Stimulated activated CD8-positive, alpha-beta memory T cell treated with anti-CD3 and anti-CD28 coated beads, Interleukin-4, amount 100 ng/mL, for 48 hours (primary cell): ENCODE results near the gene SF3B6.
A peak's percentile ranks its signal among the peaks of the same experiment; 100 is the strongest.
"Not testable (repeated sequence)": the region's sequence is repeated elsewhere in the genome, so short reads cannot be mapped to it uniquely, and the experiment has no call there.

Source experiments
- DNase-seq: peaks from one replicate; pipeline ENCODE4 v3.0.0-alpha.2; 2020

The SF3B6 gene, protein sequence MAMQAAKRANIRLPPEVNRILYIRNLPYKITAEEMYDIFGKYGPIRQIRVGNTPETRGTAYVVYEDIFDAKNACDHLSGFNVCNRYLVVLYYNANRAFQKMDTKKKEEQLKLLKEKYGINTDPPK

DNA sequence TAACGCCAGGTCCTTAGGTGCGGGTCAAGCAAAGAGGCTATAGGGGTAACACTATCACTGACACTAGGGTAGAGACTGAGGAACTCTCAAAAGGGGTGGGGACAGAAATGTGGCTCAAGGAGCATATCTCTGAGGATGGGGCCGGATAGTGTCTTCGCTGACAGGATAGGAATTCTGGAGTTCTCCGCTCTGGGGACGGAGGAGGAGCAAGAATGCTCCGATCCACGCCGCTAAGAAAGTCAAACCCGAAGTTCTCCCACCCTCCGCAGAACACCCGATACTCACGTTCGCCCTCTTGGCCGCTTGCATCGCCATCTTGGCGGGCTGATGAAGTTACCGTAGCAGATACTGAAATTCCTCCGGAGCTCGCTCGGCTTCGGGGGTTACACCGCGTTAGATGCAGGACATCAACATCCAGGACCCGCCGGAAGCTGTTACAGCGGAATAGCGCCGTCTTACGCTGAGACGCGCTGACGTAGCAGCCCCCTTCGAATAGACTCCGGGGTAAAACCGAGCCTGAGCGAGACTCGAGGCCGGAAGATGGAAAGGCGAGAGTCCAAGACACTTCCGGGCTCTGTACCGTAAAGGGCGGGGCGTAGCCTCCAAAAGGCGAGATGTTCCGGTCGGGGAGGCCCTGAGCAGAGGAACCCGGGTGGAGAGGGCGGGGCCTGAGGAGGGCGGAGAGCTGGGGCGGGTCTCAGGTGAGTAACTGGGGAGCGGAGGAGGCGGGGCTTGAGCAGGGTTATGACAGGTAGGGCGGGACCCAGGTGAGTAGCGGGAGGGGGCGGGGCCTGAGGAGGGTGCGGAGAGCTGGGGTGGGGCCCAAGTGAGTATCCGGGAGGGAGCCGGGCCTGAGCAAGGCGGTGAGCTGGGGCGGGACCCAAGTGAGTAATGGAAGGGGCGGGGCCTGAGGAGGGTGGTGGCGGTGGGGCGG lies at the start of gene SF3B6:
SF3B6 (minus strand) TSS at position 412 of the 934 bp plus-strand sequence; CDS start at position 315, 97 bp downstream.
- peak; percentile 100 for DNase-seq

DNA sequence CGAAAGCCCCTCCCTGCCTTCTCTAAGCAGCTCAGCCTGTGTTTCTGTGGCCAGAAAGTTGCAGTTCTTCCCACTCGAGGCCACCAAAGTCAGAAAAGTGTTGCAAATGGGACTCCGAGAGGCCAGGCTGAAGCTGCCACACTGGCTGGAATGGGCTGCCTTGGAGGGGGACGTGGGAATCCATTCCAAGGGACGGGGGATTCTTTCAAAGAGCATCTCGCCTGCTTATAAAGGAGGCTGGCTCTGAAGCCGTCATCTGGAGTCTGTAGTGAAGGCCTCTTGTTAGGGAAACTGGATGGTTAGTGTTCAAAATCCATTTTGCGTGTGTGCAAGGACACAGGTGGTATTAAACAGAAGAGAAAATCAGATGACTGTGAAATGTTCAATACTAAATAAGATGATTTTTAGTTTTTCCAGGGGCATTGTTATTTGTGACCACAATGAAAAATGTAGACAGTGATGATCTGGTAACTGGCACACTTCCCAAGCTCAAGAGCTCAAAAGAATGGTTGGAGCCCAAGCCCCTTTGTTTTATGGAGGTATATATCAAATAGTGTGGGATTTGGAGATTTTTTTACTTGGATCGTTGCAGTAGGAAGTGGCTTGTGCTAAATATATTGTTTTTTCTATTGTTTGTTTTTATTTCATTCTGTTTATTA lies 47.9 kb upstream of the SF3B6 start:
- no peak for DNase-seq

DNA sequence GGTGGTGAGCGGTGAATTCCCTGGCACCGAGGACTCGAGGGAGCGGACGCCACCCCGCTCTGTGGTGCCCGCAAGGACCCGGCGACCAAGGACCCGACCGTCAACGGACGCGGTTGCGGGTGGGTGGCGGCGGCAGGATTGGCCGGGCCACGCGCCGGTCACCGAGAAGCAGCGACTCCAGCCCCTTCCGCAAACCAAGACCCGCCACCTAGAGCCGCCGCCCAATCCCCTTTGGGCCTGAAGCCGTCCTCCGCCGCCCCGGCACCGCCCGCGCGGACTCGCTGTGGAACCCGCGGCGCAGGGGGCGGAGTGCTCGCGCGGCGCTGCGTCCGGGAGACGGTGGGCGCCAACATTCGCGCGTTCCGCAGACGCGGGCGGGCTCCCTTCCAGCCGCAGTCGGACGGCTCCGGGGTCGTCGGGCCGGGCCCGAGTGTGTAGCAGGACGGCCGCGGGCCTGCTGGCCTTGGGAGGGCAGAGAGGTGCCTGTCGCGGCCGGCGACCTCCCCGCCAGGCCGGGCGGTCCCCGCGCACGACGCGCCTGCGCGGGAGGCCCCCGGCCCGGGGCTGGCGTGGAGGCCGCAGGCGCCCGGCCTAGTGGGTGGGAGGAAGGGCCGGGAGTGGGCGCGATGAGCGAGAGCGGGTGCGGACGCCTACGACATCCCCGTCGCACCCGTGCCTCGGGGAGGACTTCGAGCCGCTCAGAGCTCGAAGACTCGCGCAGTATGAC lies 47.2 kb upstream of the SF3B6 start, which contains the start of the genes FAM228B and PFN4:
FAM228B (plus strand) TSS at position 275 of the 727 bp plus-strand sequence. CDS start 893 bp downstream, outside the sequence.
PFN4 (minus strand) TSS at position 140 of the 727 bp plus-strand sequence. CDS start 799 bp downstream, outside the sequence.
- peak; percentile 80 for DNase-seq

DNA sequence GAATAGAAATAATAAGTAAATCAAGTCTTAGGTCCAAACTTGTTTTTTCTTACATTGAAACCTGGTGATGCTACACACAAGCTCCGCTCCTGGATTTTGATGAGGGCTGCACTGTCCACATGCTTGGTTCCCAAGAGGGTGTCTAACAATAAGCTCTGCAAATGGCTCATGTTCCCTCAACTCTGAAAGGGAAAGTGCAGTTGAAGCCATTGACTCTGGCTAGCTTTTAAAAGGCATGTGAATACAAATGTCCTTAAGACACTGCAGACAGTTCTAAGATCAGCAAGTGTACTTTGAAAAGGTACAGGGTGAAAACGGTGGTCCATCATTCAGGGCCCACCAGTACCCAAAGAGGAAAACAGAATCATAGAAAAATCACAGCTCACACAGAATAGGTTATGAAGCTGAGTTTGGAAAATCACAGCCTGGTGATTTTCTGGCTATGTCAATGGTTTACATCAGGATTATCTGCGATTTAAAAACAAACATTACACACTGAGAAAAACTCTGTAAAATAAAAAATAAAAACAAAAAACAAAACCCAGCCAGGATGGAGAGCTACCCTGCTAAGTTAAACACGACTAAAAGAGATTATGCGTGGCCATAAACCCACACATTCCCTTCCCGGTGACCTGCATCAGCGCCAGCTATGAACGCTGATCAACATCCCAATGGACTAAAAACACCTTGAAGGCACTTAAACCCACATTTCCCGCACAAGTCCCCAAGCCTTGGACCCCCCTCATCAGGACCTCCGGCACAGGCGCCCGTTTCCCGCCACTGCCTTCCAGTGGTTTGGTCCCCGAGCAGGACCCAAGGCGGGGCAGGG lies 46.5 kb upstream of the SF3B6 start:
- DNase-seq = no peak

DNA sequence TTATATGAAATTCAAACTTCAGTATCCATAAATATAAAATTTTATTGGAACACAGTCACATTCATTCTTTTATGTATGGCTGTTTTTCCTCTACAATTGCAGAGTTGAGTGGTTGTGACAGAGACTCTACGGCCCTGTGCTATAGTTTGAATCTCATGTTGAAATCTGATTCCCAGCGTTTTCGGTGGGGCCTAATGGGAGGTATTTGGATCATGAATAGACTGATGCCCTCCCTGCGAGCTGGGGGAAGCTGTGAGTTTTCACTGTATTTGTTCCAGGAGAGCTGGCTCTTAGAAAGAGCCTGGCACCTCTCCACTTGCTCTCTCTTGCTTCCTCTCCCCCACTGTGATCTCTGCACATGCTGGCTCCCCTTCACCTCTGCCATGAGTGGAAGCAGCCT lies 45.3 kb upstream of the SF3B6 start:
- no peak for DNase-seq

DNA sequence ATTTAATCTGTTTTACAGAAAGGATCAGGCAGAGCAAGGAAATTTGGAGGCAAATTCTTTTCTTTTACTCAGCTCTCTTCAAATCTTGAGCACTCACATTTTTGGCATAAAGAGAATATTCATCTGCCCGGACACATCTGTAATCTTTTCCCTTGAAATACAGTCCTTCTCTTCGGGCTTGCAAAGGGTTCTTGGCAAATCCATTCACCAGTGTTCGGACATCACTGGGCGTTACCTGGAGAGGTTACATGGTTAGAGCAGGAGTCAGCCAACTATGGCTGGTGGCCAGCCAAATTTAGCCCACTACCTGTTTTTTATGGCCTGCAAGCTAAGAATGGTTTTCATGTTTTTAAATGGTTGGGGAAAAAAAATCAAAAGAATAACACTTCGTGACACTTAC lies 44.9 kb upstream of the SF3B6 start:
- DNase-seq = no peak

DNA sequence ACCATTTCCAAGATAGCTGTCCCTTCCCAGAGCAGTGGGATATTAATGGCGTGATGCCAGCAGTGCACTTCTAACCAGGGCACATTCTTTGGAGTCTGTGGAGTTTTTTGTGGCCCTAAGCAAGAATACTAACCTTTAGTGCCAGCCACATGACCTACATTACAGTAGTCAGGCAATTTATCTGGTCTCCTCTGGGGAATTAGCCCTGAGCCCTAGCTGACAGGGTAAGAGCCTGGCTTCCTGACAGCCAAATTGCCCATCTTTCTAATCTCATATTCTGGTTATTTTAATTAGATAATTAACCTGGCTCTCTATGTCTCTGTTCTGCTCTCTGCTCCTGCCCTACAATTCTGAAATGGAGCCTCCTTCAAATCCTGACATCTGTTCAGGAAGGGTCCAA lies 41.8 kb upstream of the SF3B6 start:
- DNase-seq = no peak

DNA sequence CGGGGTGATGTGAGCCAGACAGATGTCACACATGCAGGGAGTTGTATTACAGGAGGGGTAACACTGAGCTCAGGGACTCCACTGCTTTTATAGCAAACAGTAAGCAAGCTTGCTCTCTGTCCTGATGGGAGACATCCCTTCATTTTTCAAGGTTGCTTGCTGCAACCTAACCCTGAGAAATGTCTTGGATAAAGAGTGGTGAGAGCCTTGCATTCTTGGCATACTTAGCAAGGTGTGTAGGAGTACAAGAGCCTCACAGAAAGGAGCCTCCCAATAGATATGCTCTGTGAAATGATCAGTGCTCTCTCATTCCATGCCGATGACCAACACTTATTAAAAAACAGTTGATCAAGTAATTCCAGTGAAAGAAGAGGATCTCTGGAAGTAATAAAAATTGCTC lies 38.9 kb upstream of the SF3B6 start:
- DNase-seq = no peak

DNA sequence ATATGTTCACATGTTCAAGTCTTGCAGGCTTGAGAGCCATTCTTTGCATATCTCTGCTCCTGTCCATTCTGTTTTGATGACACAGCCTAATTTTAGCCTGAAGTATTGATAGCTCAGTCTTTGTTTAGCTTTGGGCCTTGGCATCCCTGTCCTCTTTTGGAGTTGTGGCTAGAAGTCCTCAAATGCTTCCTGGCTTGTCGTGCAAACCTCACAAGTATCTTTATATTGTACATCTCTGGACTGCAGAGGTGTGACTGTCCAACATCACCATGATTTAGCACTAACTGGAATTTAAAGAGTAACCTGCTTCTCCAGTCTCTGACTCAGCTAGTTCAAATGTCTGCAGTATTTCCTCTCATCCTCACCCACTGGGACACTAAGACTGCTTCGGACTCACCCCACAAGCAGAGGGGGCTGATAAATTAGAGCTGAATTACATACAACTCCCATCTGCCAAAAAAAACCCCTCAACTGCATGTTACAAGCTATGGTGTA lies 35.3 kb upstream of the SF3B6 start:
- DNase-seq = no peak

DNA sequence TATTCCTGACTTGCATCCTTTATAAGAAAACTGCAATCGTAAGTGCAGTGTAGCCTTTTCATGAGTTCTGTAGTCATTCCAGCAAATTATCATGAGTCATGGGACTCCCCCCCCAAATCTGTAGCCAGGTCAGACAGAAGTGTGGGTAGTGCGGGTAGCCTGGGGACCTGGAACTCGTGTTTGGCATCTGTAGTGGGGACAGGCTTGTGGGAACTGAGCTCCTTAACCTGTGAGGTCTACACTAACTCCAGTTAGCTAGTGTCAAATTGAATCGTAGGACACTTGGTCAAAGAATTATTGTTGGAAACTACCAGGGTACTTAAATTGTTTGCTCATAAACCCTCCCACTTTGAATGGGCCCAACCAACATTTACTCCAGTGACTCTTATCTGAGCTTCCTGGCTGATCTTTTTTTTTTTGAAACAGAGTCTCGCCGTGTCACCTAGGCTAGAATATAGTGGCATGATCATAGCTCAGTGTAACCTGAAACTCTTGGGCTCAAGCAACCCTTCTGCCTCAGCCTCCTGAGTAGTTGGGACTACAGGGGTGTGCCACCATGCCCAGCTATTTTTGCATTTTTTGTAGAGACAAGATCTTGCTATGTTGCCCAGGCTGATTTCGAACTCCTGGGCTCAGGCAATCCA lies 34.7 kb upstream of the SF3B6 start:
- DNase-seq = no peak

DNA sequence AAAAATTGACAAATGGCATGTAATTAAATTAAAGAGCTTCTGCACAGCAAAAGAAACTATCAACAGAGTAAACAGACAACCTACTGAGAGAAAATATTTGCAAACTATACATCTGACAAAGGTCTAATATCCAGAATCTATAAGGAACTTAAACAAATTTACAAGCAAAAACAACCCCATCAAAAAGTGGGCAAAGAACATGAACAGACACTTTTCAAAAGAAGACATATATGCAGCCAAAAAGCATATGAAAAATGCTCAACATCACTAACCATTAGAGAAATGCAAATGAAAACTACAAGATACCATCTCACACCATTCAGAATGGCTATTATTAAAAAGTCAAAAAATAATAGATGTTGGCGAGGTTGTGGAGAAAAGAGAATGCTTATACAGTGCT lies 33.3 kb upstream of the SF3B6 start:
- DNase-seq = not testable (repeated sequence)

DNA sequence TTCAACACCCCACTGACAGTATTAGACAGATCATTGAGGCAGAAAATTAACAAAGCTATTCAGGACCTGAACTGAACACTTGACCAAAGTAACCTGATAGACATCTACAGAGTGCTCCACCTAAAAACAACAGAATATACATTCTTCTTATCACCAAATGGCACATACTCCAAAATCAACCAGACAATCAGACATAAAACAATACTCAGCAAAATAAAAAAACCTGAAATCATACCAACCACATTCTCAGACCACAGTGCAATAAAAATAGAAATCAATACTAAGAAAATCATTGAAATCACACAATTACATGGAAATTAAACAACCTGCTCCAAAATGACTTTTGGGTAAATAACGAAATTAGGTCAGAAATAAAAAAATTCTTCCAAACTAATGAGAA lies 31.2 kb upstream of the SF3B6 start:
- DNase-seq = no peak

DNA sequence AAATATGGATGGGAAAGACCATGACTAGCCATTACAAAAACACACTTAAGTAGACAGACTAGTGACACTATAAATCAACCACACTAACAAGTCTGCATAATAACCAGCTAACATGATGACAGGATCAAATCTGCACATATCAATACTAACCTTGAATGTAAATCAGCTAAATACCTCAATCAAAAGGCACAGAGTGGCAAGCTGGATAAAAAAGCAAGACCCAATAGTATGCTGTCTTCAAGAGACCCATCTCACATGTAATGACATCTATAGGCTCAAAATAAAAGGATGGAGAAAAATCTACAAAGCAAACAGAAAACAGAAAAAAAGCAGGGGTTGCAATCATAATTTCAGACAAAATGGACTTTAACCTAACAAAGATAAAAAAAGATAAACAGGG lies 30.7 kb upstream of the SF3B6 start:
- no peak for DNase-seq

DNA sequence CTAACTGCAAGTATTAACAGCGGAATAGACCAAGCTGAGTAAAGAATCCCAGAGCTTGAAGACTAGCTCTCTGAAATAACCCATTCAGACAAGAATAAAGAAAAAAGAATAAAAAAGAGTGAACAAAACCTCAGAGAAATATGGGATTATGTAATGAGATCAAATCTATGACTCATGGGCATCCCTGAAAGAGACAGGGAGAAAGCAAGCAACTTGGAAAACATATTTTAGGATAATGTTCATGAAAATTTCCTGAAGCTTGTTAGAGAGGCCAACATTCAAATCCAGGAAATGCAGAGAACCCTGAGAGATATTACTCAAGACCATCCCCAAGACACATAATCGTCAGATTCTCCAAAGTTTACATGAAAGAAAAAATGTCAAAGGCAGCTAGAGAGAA lies 29.7 kb upstream of the SF3B6 start:
- DNase-seq = no peak

DNA sequence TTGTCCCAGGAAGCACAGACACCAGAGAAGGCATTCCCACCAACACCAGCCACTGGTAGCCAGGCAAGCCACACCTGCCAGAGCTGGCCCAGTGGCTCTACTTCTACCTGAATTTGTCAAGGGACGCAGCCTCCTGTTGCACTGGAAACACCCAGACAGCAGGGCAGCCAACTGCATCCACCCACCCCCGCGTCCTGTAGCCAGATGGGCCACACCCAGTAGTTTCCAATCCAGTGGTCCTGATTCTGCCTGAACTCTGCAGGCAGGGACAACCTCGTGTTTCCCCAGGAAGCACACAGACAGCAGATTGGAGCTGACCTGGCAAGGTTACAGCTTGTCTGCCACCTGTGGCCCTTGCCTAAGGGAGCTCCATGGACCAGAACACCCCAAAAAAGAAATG lies 28.8 kb upstream of the SF3B6 start:
- no peak for DNase-seq

DNA sequence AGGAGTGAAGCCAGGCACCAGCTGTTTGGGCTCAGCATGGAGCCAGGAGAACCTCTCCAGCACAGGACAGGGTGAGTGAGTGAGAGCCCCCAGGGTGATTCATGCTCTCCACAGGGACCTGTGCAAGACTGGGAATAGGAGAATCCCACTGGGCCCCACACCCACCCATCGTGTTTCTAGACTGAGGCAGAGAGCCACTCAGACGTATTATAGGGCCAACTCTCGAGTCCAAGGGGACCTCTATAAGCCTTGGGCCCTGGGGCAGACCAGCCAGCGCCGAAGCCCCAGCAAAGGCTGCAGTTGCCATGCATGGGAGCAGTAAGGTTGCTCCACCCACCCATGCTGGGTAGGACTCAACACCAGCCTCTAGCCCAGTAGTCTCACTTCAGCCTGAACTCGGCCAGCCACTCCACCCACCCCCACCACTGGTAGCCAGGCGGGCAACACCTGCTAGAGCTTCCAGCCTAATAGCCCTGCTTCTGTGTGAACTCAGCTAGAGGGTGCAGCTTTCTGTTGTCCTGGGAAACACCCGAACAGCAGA lies 28.1 kb upstream of the SF3B6 start:
- DNase-seq = no peak

DNA sequence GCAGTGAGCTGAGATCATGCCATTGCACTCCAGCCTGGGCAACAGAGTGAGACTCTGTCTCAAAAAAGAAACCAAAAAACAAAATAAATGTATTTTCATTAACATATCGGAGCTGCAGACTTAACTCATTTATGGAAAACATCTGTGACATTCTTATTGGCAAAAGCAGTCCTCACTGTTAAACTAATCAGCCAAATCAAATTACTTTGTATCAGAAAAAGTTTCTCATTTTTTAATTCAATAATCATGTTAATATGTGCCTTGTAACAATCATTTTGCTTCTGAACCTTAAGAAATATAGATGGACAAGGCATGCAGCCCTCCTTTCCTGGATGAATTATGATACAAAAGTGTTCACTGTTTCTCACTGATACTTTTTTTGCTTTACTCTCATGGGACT lies 26.6 kb upstream of the SF3B6 start:
- DNase-seq = no peak

DNA sequence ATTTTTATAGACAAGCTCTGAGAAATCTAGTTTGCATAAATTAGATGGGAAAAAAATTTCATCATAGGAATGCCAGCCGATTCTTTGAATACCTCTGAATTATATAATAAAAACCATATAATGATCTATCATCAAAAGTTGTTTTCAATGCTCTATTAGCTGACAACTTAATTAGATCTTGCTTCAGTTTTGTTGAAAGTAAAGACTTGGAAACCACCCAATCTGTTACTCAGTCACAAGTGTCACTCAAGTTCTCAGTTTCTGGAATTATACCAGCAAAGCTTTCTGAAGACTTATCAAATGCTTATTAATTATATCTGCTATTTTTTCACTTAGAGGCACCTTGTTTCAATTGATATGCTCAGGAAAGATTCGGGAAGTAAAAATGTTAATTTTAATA lies 25.9 kb upstream of the SF3B6 start:
- DNase-seq = no peak

DNA sequence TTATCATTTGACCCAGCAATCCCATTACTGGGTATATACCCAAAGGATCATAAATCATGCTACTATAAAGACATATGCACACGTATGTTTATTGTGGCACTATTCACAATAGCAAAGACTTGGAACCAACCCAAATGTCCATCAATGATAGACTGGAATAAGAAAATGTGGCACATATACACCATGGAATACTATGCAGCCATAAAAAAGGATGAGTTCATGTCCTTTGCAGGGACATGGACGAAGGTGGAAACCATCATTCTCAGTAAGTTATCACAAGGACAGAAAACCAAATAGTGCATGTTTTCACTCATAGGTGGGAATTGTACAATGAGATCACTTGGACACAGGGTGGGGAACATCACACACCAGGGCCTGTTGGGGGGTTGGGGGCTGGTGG lies 24.6 kb upstream of the SF3B6 start:
- not testable (repeated sequence) for DNase-seq

DNA sequence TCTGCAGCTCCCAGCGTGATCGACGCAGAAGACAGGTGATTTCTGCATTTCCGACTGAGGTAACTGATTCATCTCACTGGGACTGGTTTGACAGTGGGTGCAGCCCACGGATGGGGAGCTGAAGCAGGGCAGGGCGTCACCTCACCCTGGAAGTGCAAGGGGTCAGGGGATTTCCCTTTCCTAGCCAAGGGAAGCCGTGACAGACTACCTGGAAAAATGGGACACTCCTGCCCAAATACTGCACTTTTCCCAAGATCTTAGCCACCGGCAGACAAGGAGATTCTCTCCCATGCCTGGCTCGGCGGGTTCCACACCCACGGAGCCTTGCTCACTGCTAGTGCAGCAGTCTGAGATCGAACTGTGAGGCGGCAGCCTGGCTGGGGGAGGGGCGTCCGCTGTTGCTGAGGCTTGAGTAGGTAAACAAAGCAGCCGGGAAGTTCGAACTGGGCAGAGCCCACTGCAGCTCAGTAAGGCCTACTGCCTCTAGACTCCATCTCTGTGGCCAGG lies 19.1 kb upstream of the SF3B6 start:
- DNase-seq = not testable (repeated sequence)

DNA sequence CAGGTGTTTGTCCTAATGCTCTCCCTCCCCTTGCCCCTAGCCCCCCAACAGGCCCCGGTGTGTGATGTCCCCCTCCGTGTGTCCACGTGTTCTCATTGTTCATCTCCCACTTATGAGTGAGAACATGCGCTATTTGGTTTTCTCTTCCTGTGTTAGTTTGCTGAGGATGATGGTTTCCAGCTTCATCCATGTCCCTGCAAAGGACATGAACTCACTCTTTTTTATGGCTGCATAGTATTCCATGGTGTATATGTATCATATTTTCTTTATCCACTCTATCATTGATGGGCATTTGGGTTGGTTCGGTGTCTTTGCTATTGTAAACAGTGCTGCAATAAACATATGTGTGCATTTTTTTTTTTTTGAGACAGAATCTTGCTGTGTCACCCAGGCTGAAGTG lies 17.1 kb upstream of the SF3B6 start:
- not testable (repeated sequence) for DNase-seq
